ENCODE results near the gene MEG3. TPM values are rescaled to one million over a fixed set of nuclear protein-coding genes. Genes with fewer than 3 reads are reported as not detected.

MEG3 gene
- total RNA-seq, 2 donors from 2014 or later: 6.5 to 9.5 TPM

GRCh38 chr14:100857923-100858837 lies 32.3 kb downstream of the MEG3 start:
- no peaks in the 10 kb centered on the region for H3K4me1 ChIP-seq

GRCh38 chr14:100858838-100859220 lies 32.9 kb downstream of the MEG3 start:
- H3K27me3 ChIP-seq: no peaks in the 10 kb centered on the region

More at GRCh38 chr14:100857923-100858837, 32.3 kb downstream of the MEG3 start:
- Histone ChIP-seq H3K36me3 (no peaks in the 10 kb centered on the region), H3K27me3 (no peaks in the 10 kb centered on the region), H3K9me3 (no peaks in the 10 kb centered on the region), H3K27ac (no peak overlapping the region), H3K4me3 (no peak overlapping the region)
- DNase-seq (ENCODE audit: low spot score): no peak
- TF ChIP-seq CTCF (IDR thresholded peaks at IDR 0.05): no peak

GRCh38 chr14:100859781-100860180 lies 33.9 kb downstream of the MEG3 start:
- H3K36me3 ChIP-seq: no peaks in the 10 kb centered on the region
- H3K27me3 ChIP-seq: no peaks in the 10 kb centered on the region
- DNase-seq (ENCODE audit: low spot score): no peak
- no peaks in the 10 kb centered on the region for H3K4me1 ChIP-seq
- no peak overlapping the region for H3K4me3 ChIP-seq
- H3K27ac ChIP-seq: no peak overlapping the region
- H3K9me3 ChIP-seq: no peaks in the 10 kb centered on the region
- TF ChIP-seq CTCF (IDR thresholded peaks at IDR 0.05): no peak

More at GRCh38 chr14:100858838-100859220, 32.9 kb downstream of the MEG3 start:
- H3K4me3 ChIP-seq: no peak overlapping the region
- H3K27ac ChIP-seq: no peak overlapping the region
- TF ChIP-seq CTCF (IDR thresholded peaks at IDR 0.05): no peak
- no peak for DNase-seq (ENCODE audit: low spot score)
- no peaks in the 10 kb centered on the region for H3K9me3 ChIP-seq
- no peaks in the 10 kb centered on the region for H3K4me1 ChIP-seq
- H3K36me3 ChIP-seq: no peaks in the 10 kb centered on the region

GRCh38 chr14:100860556-100861187 lies 34.8 kb downstream of the MEG3 start:
- H3K4me1 ChIP-seq: no peaks in the 10 kb centered on the region
- H3K27me3 ChIP-seq: no peaks in the 10 kb centered on the region
- DNase-seq (ENCODE audit: low spot score): no peak
- H3K27ac ChIP-seq: no peak overlapping the region
- no peaks in the 10 kb centered on the region for H3K9me3 ChIP-seq
- no peaks in the 10 kb centered on the region for H3K36me3 ChIP-seq
- TF ChIP-seq CTCF (IDR thresholded peaks at IDR 0.05): no peak
- H3K4me3 ChIP-seq: no peak overlapping the region

GRCh38 chr14:100861188-100861936 lies 35.4 kb downstream of the MEG3 start:
- Histone ChIP-seq H3K36me3 (no peaks in the 10 kb centered on the region), H3K27me3 (no peaks in the 10 kb centered on the region), H3K4me1 (no peaks in the 10 kb centered on the region), H3K27ac (no peak overlapping the region), H3K9me3 (no peaks in the 10 kb centered on the region), H3K4me3 (no peak overlapping the region)
- DNase-seq (ENCODE audit: low spot score): no peak
- no peak for TF ChIP-seq CTCF (IDR thresholded peaks at IDR 0.05)
